Panc1 (cell line): ENCODE measurements around the gene AMDHD2. TPM values are rescaled to one million over a fixed set of nuclear protein-coding genes. Genes with fewer than 3 reads are reported as not detected.

Experiments
- ATAC-seq: fragments of 200-7000 bp; cut with Tn5 transposase; 2 replicates; pipeline ENCODE4 v1.9.1; 2020; ENCODE audit warnings: mild to moderate bottlenecking, moderate library complexity
- BruUV-seq: library from RNA; stranded (reverse); fragments of 400-500 nt; replicated peaks from 2 replicates; lab custom pipeline; 2021; lab: Mats Ljungman, UMichigan
- CTCF ChIA-PET: fragments of 300-600 bp; sonication (Branson Sonifier 250); formaldehyde crosslinking; loops from one replicate; lab custom pipeline; 2022; ENCODE audit warnings: antibody characterized with exemption; lab: Charles Lee
- POLR2A ChIA-PET: fragments of 300-600 bp; sonication (Branson Sonifier 250); formaldehyde crosslinking; loops from one replicate; lab custom pipeline; 2022; ENCODE audit warnings: antibody characterized with exemption; lab: Charles Lee
- DNase-seq: peaks from one replicate; pipeline ENCODE4 v3.0.0-alpha.2; 2010; ENCODE audit warnings: low read depth, low spot score
- H3K27ac ChIP-seq: 2 replicates; pipeline ENCODE4 v1.5.1; 2011; ENCODE audit warnings: mild to moderate bottlenecking, low read length, inconsistent platforms
- H3K27me3 ChIP-seq: fragments of 200-500 bp; sonication (Bioruptor generic); 2 replicates; pipeline ENCODE4 v1.6.0; 2014; ENCODE audit warnings: low read length, inconsistent platforms; ENCODE audit not compliant: control insufficient read depth, insufficient read depth
- H3K36me3 ChIP-seq: fragments of 200-500 bp; sonication (Bioruptor generic); 2 replicates; pipeline ENCODE4 v1.5.1; 2014; ENCODE audit warnings: inconsistent platforms, mild to moderate bottlenecking, low read length, moderate library complexity; ENCODE audit not compliant: control insufficient read depth, insufficient read depth
- H3K4me1 ChIP-seq: 2 replicates; pipeline ENCODE4 v1.5.1; 2011; ENCODE audit warnings: inconsistent platforms, mild to moderate bottlenecking, low read length, moderate library complexity; ENCODE audit not compliant: control insufficient read depth, insufficient read depth
- H3K4me3 ChIP-seq, 2 experiments: 2 replicates each; pipeline ENCODE4 v1.5.1; 2011 to 2012; ENCODE audit warnings: low read depth in 2 of 2, low read length in 2 of 2, mild to moderate bottlenecking in 2 of 2, inconsistent platforms in 1 of 2, moderate library complexity in 1 of 2
- H3K9me3 ChIP-seq: fragments of 200-500 bp; sonication (Bioruptor generic); 2 replicates; pipeline ENCODE4 v1.5.1; 2014; ENCODE audit warnings: low read depth, mild to moderate bottlenecking, inconsistent platforms, low read length, moderate library complexity; ENCODE audit not compliant: control insufficient read depth, insufficient read depth
- CTCF ChIP-seq: fragments of 450-650 bp; IDR thresholded peaks from 2 replicates; pipeline ENCODE4 v1.5.1; 2017; ENCODE audit warnings: mild to moderate bottlenecking
- POLR2AphosphoS5 ChIP-seq: IDR thresholded peaks from 2 replicates; pipeline ENCODE4 v1.6.1; 2012; ENCODE audit warnings: mild to moderate bottlenecking, low read depth, low read length, moderate library complexity
- REST ChIP-seq, 2 experiments: IDR thresholded peaks; 2 replicates each; pipeline ENCODE4 v1.6.1; 2011 to 2012; ENCODE audit warnings: low read depth in 2 of 2, control low read depth in 1 of 2, low read length in 1 of 2, mild to moderate bottlenecking in 1 of 2, moderate library complexity in 1 of 2; ENCODE audit not compliant: insufficient read depth in 1 of 2
- SIN3A ChIP-seq: IDR thresholded peaks from 2 replicates; pipeline ENCODE4 v1.6.1; 2012; ENCODE audit warnings: low read depth, mild to moderate bottlenecking, low read length, moderate library complexity, borderline replicate concordance; ENCODE audit not compliant: insufficient read depth
- TCF7L2 ChIP-seq: IDR thresholded peaks from 2 replicates; pipeline ENCODE4 v1.6.1; 2011; ENCODE audit warnings: mild to moderate bottlenecking, low read depth, low read length, inconsistent platforms
- in situ Hi-C: cut with HindIII; loops from 2 replicates; pipeline ENCODE4 v1.10.0; 2016; ENCODE audit warnings: low sequenced_read_pairs, low pct_unique_long_range_greater_than_20kb
- intact Hi-C: fragments of 100-400 bp; cut with micrococcal nuclease; formaldehyde crosslinking; loops from one replicate; pipeline ENCODE4 v1.10.0; 2022; ENCODE audit not compliant: unreplicated experiment
- total RNA-seq: library from RNA; stranded (reverse); gene quantifications from one replicate; pipeline ENCODE4 v1.2.1, GENCODE V29; 2021; ENCODE audit not compliant: unreplicated experiment

AMDHD2 gene
- total RNA-seq, 1 experiment from 2014 or later: 87.5 TPM

GRCh38 chr16:2487517-2487842, 32.7 kb upstream of the AMDHD2 start:
- no peaks in the 10 kb centered on the region for H3K27me3 ChIP-seq
- POLR2A ChIA-PET: no interaction called here
- CTCF ChIA-PET: no interaction called here
- no peak overlapping the region for H3K4me3 ChIP-seq
- in situ Hi-C loops: no loop called here
- H3K36me3 ChIP-seq: no peaks in the 10 kb centered on the region
- DNase-seq (no peak), ATAC-seq (no peak)
- no peak overlapping the region for H3K27ac ChIP-seq
- peaks cover 8% of the 10 kb centered on the region; the same call in 1 of the 2 replicates for H3K4me1 ChIP-seq
- intact Hi-C loops: no loop called here
- no TSS peak for BruUV-seq
- no peaks in the 10 kb centered on the region for H3K9me3 ChIP-seq
- TF ChIP-seq SIN3A (no peak), TCF7L2 (no peak), REST (IDR thresholded peaks at IDR 0.05; ENCODE audit: insufficient read depth in 1 of 2, low read depth in 2 of 2, low read length in 1 of 2) (no peak), POLR2AphosphoS5 (no peak), CTCF (no peak)

- no peak overlapping the region for H3K4me3 ChIP-seq
- no TSS peak for BruUV-seq
- intact Hi-C loops: no loop called here
- ChIA-PET CTCF (interaction anchor here (0.7 kb wide), 1 partner anchor 33 kb away, joined by 6 read pairs; no protein-coding TSS in a partner anchor), POLR2A (no interaction called here)
- in situ Hi-C loops: no loop called here
- no peak for DNase-seq
- TF ChIP-seq TCF7L2 (no peak), CTCF (no peak), REST (IDR thresholded peaks at IDR 0.05; ENCODE audit: insufficient read depth in 1 of 2, low read depth in 2 of 2, low read length in 1 of 2) (no peak)
- H3K4me1 ChIP-seq: peaks cover 8% of the 10 kb centered on the region; the same call in 1 of the 2 replicates
- H3K36me3 ChIP-seq: no peaks in the 10 kb centered on the region
- no peak overlapping the region for H3K27ac ChIP-seq
- no peak for ATAC-seq
- no peaks in the 10 kb centered on the region for H3K27me3 ChIP-seq
- no peaks in the 10 kb centered on the region for H3K9me3 ChIP-seq
Observed at GRCh38 chr16:2487903-2488531, 32.2 kb upstream of the AMDHD2 start.
